GM23338 (cell line): ENCODE data around the gene SLC5A11. TPM values are rescaled to one million over a fixed set of nuclear protein-coding genes. Genes with fewer than 3 reads are reported as not detected.

Source experiments
- ATAC-seq: fragments of 200-7000 bp; cut with Tn5 transposase; 3 replicates; pipeline ENCODE4 v1.9.1; 2020
- DNase-seq: peaks from one replicate; pipeline ENCODE4 v3.0.0-alpha.2; 2015; ENCODE audit warnings: low spot score
- H2AFZ ChIP-seq: fragments of 200-600 bp; sonication (generic); 2 replicates; pipeline ENCODE4 v1.8.0; 2016; ENCODE audit warnings: antibody characterized with exemption, mild to moderate bottlenecking, moderate library complexity
- H3F3A ChIP-seq: fragments of 200-600 bp; sonication (generic); replicated peaks from 2 replicates; pipeline ENCODE4 v1.8.0; 2017; ENCODE audit warnings: antibody characterized with exemption, mixed run types, low read depth
- H3K27ac ChIP-seq: fragments of 200-600 bp; sonication (generic); 2 replicates; pipeline ENCODE4 v1.6.1; 2016; ENCODE audit warnings: low read depth
- H3K27me3 ChIP-seq: fragments of 200-600 bp; sonication (generic); 2 replicates; pipeline ENCODE4 v1.8.0; 2016; ENCODE audit warnings: mild to moderate bottlenecking, mixed run types, moderate library complexity; ENCODE audit not compliant: insufficient read depth
- H3K36me3 ChIP-seq: fragments of 200-600 bp; sonication (generic); 2 replicates; pipeline ENCODE4 v1.8.0; 2016; ENCODE audit warnings: mild to moderate bottlenecking; ENCODE audit not compliant: insufficient read depth
- H3K4me1 ChIP-seq: fragments of 200-600 bp; sonication (generic); 2 replicates; pipeline ENCODE4 v1.8.0; 2016; ENCODE audit warnings: mild to moderate bottlenecking, moderate library complexity; ENCODE audit not compliant: insufficient read depth
- H3K4me2 ChIP-seq: fragments of 200-600 bp; sonication (generic); 2 replicates; pipeline ENCODE4 v1.7.1; 2017; ENCODE audit warnings: mixed run types
- H3K4me3 ChIP-seq: fragments of 200-600 bp; sonication (generic); 2 replicates; pipeline ENCODE4 v1.6.1; 2016; ENCODE audit warnings: mixed run types
- H3K79me2 ChIP-seq: fragments of 200-600 bp; sonication (generic); replicated peaks from 2 replicates; pipeline ENCODE4 v1.8.0; 2017; ENCODE audit warnings: mild to moderate bottlenecking; ENCODE audit not compliant: insufficient read depth
- H3K9me2 ChIP-seq: fragments of 200-600 bp; sonication (generic); 2 replicates; pipeline ENCODE4 v1.8.0; 2017; ENCODE audit not compliant: insufficient read depth
- H4K20me1 ChIP-seq: fragments of 200-600 bp; sonication (generic); replicated peaks from 2 replicates; pipeline ENCODE4 v1.8.0; 2017; ENCODE audit warnings: mild to moderate bottlenecking; ENCODE audit not compliant: insufficient read depth
- H3K27ac Mint-ChIP-seq: 2 replicates; pipeline ENCODE4 v1.8.0; 2020; ENCODE audit warnings: inconsistent platforms, mild to moderate bottlenecking, moderate library complexity, mixed read lengths
- H3K27me3 Mint-ChIP-seq: 3 replicates; pipeline ENCODE4 v1.8.0; 2022; ENCODE audit warnings: low read depth, mild to moderate bottlenecking, moderate library complexity, mixed read lengths, inconsistent platforms; ENCODE audit not compliant: insufficient read depth, poor library complexity
- H3K36me3 Mint-ChIP-seq: 3 replicates; pipeline ENCODE4 v1.8.0; 2021; ENCODE audit warnings: low read depth, mild to moderate bottlenecking, inconsistent platforms, moderate library complexity, mixed read lengths
- H3K4me1 Mint-ChIP-seq: 3 replicates; pipeline ENCODE4 v1.8.0; 2020; ENCODE audit warnings: mild to moderate bottlenecking, inconsistent platforms, mixed read lengths
- H3K4me3 Mint-ChIP-seq: 3 replicates; pipeline ENCODE4 v1.8.0; 2021; ENCODE audit warnings: moderate library complexity, mild to moderate bottlenecking, inconsistent platforms, mixed read lengths
- H3K9me3 Mint-ChIP-seq: 3 replicates; pipeline ENCODE4 v1.8.0; 2020; ENCODE audit warnings: moderate library complexity, mild to moderate bottlenecking, inconsistent platforms, mixed read lengths
- CREB1 ChIP-seq: fragments of 250-450 bp; sonication (Bioruptor Pico); IDR thresholded peaks from 2 replicates; pipeline ENCODE4 v1.5.0; 2020; ENCODE audit warnings: low read depth, mild to moderate bottlenecking, moderate library complexity
- EZH2phosphoT487 ChIP-seq: fragments of 200-600 bp; sonication (generic); IDR thresholded peaks from one replicate; pipeline ENCODE4 v1.8.1; 2018; ENCODE audit warnings: antibody characterized with exemption; ENCODE audit not compliant: unreplicated experiment
- JUNB ChIP-seq: IDR thresholded peaks from one replicate; pipeline ENCODE4 v1.6.1; 2016; ENCODE audit warnings: antibody characterized with exemption; ENCODE audit not compliant: unreplicated experiment
- POLR2AphosphoS5 ChIP-seq: IDR thresholded peaks from 2 replicates; pipeline ENCODE4 v1.6.1; 2016; ENCODE audit warnings: antibody characterized with exemption, low read depth
- STAT1 ChIP-seq: IDR thresholded peaks from one replicate; pipeline ENCODE4 v1.6.1; 2016; ENCODE audit warnings: antibody characterized with exemption; ENCODE audit not compliant: unreplicated experiment
- polyA plus RNA-seq: library from polyadenylated mRNA; unstranded; fragments of >200 nt; fragmentation: Nextera tagmentation; extraction: Ambion mirVana; gene quantifications from 2 replicates; pipeline ENCODE4 v1.2.1, GENCODE V29; 2016
- total RNA-seq: library from RNA; depleted of rRNA; stranded (reverse); fragments of >200 nt; shearing (Covaris generic); gene quantifications from 2 replicates; pipeline ENCODE4 v1.2.3, GENCODE V29; 2014
- TF ChIP-seq, protein P1 (sequence below): fragments of 250-450 bp; sonication (Bioruptor Pico); IDR thresholded peaks from 2 replicates; pipeline ENCODE4 v1.5.0; 2020; ENCODE audit warnings: mild to moderate bottlenecking, moderate library complexity
- TF ChIP-seq, protein P2 (sequence below): IDR thresholded peaks from 2 replicates; pipeline ENCODE4 v1.6.1; 2016; ENCODE audit warnings: antibody characterized with exemption

The SLC5A11 gene
- total and polyA plus RNA-seq, 2 experiments from 2014 or later: 0.07 TPM; not detected in 1

DNA sequence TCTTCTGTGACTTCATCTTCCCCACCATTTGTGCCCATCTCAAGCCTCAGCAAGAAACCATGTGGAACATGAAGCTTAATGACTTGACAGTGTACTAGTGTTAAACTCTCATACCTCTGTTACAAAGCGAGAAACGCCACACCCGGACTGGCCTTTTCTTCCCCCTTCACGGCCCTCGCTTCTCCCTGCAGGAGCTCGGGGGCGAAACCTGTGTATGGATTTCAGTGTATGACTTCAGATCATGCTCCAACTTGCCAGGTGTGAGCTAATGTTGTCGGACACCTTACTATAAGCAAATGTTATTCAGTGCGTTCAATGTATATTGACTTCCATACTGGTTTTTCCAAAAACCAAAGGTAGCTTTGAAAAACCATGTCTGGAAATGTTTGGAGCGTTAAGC, 20.1 kb upstream of the SLC5A11 start (continued):
- TF ChIP-seq, protein P1, sequence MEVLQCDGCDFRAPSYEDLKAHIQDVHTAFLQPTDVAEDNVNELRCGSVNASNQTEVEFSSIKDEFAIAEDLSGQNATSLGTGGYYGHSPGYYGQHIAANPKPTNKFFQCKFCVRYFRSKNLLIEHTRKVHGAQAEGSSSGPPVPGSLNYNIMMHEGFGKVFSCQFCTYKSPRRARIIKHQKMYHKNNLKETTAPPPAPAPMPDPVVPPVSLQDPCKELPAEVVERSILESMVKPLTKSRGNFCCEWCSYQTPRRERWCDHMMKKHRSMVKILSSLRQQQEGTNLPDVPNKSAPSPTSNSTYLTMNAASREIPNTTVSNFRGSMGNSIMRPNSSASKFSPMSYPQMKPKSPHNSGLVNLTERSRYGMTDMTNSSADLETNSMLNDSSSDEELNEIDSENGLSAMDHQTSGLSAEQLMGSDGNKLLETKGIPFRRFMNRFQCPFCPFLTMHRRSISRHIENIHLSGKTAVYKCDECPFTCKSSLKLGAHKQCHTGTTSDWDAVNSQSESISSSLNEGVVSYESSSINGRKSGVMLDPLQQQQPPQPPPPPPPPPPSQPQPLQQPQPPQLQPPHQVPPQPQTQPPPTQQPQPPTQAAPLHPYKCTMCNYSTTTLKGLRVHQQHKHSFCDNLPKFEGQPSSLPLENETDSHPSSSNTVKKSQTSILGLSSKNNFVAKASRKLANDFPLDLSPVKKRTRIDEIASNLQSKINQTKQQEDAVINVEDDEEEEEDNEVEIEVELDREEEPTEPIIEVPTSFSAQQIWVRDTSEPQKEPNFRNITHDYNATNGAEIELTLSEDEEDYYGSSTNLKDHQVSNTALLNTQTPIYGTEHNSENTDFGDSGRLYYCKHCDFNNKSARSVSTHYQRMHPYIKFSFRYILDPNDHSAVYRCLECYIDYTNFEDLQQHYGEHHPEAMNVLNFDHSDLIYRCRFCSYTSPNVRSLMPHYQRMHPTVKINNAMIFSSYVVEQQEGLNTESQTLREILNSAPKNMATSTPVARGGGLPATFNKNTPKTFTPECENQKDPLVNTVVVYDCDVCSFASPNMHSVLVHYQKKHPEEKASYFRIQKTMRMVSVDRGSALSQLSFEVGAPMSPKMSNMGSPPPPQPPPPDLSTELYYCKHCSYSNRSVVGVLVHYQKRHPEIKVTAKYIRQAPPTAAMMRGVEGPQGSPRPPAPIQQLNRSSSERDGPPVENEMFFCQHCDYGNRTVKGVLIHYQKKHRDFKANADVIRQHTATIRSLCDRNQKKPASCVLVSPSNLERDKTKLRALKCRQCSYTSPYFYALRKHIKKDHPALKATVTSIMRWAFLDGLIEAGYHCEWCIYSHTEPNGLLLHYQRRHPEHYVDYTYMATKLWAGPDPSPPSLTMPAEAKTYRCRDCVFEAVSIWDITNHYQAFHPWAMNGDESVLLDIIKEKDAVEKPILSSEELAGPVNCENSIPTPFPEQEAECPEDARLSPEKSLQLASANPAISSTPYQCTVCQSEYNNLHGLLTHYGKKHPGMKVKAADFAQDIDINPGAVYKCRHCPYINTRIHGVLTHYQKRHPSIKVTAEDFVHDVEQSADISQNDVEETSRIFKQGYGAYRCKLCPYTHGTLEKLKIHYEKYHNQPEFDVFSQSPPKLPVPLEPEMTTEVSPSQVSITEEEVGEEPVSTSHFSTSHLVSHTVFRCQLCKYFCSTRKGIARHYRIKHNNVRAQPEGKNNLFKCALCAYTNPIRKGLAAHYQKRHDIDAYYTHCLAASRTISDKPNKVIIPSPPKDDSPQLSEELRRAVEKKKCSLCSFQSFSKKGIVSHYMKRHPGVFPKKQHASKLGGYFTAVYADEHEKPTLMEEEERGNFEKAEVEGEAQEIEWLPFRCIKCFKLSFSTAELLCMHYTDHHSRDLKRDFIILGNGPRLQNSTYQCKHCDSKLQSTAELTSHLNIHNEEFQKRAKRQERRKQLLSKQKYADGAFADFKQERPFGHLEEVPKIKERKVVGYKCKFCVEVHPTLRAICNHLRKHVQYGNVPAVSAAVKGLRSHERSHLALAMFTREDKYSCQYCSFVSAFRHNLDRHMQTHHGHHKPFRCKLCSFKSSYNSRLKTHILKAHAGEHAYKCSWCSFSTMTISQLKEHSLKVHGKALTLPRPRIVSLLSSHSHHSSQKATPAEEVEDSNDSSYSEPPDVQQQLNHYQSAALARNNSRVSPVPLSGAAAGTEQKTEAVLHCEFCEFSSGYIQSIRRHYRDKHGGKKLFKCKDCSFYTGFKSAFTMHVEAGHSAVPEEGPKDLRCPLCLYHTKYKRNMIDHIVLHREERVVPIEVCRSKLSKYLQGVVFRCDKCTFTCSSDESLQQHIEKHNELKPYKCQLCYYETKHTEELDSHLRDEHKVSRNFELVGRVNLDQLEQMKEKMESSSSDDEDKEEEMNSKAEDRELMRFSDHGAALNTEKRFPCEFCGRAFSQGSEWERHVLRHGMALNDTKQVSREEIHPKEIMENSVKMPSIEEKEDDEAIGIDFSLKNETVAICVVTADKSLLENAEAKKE: no peak
- no peak for TF ChIP-seq JUNB

DNA sequence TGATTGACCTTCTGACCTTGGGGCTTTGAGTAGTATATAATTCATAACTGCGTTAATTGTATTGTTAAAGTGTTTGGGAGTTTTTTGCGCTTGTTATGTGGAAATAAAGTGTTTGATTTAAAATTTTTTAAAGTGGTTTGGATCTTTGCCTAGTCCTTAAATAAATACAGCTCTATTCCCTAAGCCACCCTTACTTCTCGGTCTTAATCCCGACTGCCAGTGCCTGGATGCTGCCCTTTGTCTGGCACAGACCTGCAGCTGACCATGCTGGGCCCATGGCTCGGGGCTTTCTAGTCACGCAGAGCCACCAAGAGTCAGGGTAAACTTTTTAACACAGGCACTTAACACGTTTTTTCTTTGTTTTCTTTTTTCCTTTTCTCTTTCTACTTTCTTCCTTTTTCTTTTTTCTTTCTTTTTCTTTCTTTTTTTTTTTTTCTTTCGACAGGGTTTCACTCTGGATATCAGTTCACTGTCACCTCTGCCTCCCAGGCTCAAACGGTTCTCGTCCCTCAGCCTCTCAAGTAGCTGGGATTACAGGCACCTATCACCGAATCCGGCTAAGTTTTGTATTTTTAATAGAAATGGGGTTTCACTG, 19.6 kb upstream of the SLC5A11 start:
- H2AFZ ChIP-seq: no peak overlapping the region
- H3K79me2 ChIP-seq: peaks cover 2% of the 10 kb centered on the region; the same call in 1 of the 2 replicates
- Mint-ChIP-seq H3K9me3 (no peaks in the 10 kb centered on the region), H3K4me1 (no peaks in the 10 kb centered on the region), H3K4me3 (no peak overlapping the region), H3K27ac (no peak overlapping the region), H3K36me3 (peaks cover 59% of the 10 kb centered on the region), H3K27me3 (peaks cover 12% of the 10 kb centered on the region)
- no peaks in the 10 kb centered on the region for H3K4me1 ChIP-seq
- no peak overlapping the region for H3K4me2 ChIP-seq
- H3K9me2 ChIP-seq: no peaks in the 10 kb centered on the region
- H4K20me1 ChIP-seq: peaks cover 10% of the 10 kb centered on the region; the same call in 1 of the 2 replicates
- no peaks in the 10 kb centered on the region for H3K27me3 ChIP-seq
- peaks cover 19% of the 10 kb centered on the region; the same call in 1 of the 2 replicates for H3F3A ChIP-seq
- H3K27ac ChIP-seq: peak overlapping the region; percentile 39; the same call in 1 of the 2 replicates
- DNase-seq: no peak
- TF ChIP-seq STAT1: no peak
- TF ChIP-seq POLR2AphosphoS5: no peak
- no peak for TF ChIP-seq EZH2phosphoT487
- TF ChIP-seq, protein P2, sequence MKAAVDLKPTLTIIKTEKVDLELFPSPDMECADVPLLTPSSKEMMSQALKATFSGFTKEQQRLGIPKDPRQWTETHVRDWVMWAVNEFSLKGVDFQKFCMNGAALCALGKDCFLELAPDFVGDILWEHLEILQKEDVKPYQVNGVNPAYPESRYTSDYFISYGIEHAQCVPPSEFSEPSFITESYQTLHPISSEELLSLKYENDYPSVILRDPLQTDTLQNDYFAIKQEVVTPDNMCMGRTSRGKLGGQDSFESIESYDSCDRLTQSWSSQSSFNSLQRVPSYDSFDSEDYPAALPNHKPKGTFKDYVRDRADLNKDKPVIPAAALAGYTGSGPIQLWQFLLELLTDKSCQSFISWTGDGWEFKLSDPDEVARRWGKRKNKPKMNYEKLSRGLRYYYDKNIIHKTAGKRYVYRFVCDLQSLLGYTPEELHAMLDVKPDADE: no peak
- no peak for TF ChIP-seq CREB1 (CRISPR knock-in tag)
- ATAC-seq: no peak
- H3K4me3 ChIP-seq: no peak overlapping the region
- H3K36me3 ChIP-seq: peaks cover 38% of the 10 kb centered on the region
